ENCODE data around the gene WHAMM. TPM values are rescaled to one million over a fixed set of nuclear protein-coding genes. Genes with fewer than 3 reads are reported as not detected.
"Not testable (repeated sequence)": the region's sequence is repeated elsewhere in the genome, so short reads cannot be mapped to it uniquely, and the experiment has no call there.

Gene WHAMM
- total and polyA plus RNA-seq, 5 experiments from 2014 or later, result 3.7 to 40.0 (median 5.8) TPM

- H3K27me3 Mint-ChIP-seq, result peaks cover 0 to 6% (median 5%) of the 10 kb centered on the region in 5 donors
- POLR2A ChIA-PET, result interaction anchor here (0.6 to 4.1 kb wide), 5 partner anchors 61 to 268 kb away, joined by 3 to 23 read pairs (median 5); partner anchors contain the start of genes RAMAC and RPS17
- H3K36me3 Mint-ChIP-seq, result peaks cover 3 to 14% (median 7%) of the 10 kb centered on the region in 3 donors
- peaks cover 15 to 39% (median 31%) of the 10 kb centered on the region in 4 donors for H3K4me1 Mint-ChIP-seq
- H3K4me3 Mint-ChIP-seq, result peak overlapping the region in 3 of 10 donors; percentile 16 to 34 (median 25)
- no peaks in the 10 kb centered on the region for H3K9me3 Mint-ChIP-seq
- DNase-seq, result no peak
- peak overlapping the region in 5 of 10 donors; percentile 91 to 96 (median 95) for H3K27ac Mint-ChIP-seq
- ATAC-seq, result no peak
Measured at GRCh38 chr15:82807920-82808633, 1.4 kb upstream of the WHAMM start.

GRCh38 chr15:82808634-82809041 is 790 bp upstream of the WHAMM start:
- H3K4me1 Mint-ChIP-seq, result peaks cover 15 to 42% (median 32%) of the 10 kb centered on the region in 4 donors
- peaks cover 0 to 2% (median under 1%) of the 10 kb centered on the region in 5 donors for H3K27me3 Mint-ChIP-seq
- POLR2A ChIA-PET, result interaction anchor here (0.5 to 4.1 kb wide), 6 partner anchors 12 to 268 kb away, joined by 3 to 32 read pairs (median 13); partner anchors contain the start of genes RAMAC and RPS17
- DNase-seq, result no peak
- ATAC-seq, result no peak
- peak overlapping the region; percentile 86 to 96 (median 92) for H3K27ac Mint-ChIP-seq
- peak overlapping the region in 6 of 10 donors; percentile 77 to 94 (median 88) for H3K4me3 Mint-ChIP-seq
- no peaks in the 10 kb centered on the region for H3K9me3 Mint-ChIP-seq
- peaks cover 3 to 18% (median 7%) of the 10 kb centered on the region in 3 donors for H3K36me3 Mint-ChIP-seq

GRCh38 chr15:82810061-82810889 is 847 bp downstream of the WHAMM start:
- DNase-seq (peak in 9 of 10 donors; percentile 11 to 52 (median 37)), ATAC-seq (peak; percentile 11 to 31)
- no peaks in the 10 kb centered on the region for H3K9me3 Mint-ChIP-seq
- peaks cover 3 to 34% (median 13%) of the 10 kb centered on the region in 3 donors for H3K36me3 Mint-ChIP-seq
- H3K27me3 Mint-ChIP-seq, result no peaks in the 10 kb centered on the region
- peaks cover 15 to 53% (median 39%) of the 10 kb centered on the region in 4 donors for H3K4me1 Mint-ChIP-seq
- H3K27ac Mint-ChIP-seq, result peak overlapping the region; percentile 92 to 100 (median 96)
- peak overlapping the region; percentile 83 to 99 (median 94) for H3K4me3 Mint-ChIP-seq
- POLR2A ChIA-PET, result interaction anchor here (0.5 to 4.1 kb wide), 10 partner anchors 46 to 1923 kb away, joined by 3 to 35 read pairs (median 10); partner anchors contain the start of genes AP3B2, BTBD1, C15orf40 and RAMAC

GRCh38 chr15:82810890-82811426 is 1.5 kb downstream of the WHAMM start:
- peak in 1 of 2 donors; percentile 24 for ATAC-seq
- Mint-ChIP-seq H3K27me3 (no peaks in the 10 kb centered on the region), H3K4me3 (peak overlapping the region; percentile 83 to 99 (median 94)), H3K36me3 (peaks cover 3 to 41% (median 20%) of the 10 kb centered on the region in 3 donors), H3K4me1 (peaks cover 19 to 53% (median 46%) of the 10 kb centered on the region in 4 donors), H3K27ac (peak overlapping the region; percentile 92 to 100 (median 96)), H3K9me3 (no peaks in the 10 kb centered on the region)
- peak in 9 of 10 donors; percentile 15 to 81 (median 64) for DNase-seq
- POLR2A ChIA-PET, result interaction anchor here (1.3 to 4.1 kb wide), 7 partner anchors 61 to 271 kb away, joined by 3 to 35 read pairs (median 21); partner anchors contain the start of genes AP3B2, BTBD1, C15orf40 and RAMAC

- Mint-ChIP-seq H3K9me3 (no peaks in the 10 kb centered on the region), H3K4me1 (peaks cover 23 to 60% (median 55%) of the 10 kb centered on the region in 4 donors), H3K4me3 (peak overlapping the region in 7 of 10 donors; percentile 36 to 99 (median 84)), H3K27me3 (no peaks in the 10 kb centered on the region), H3K36me3 (peaks cover 10 to 60% (median 27%) of the 10 kb centered on the region in 3 donors), H3K27ac (peak overlapping the region; percentile 89 to 100 (median 96))
- no peak for ATAC-seq
- POLR2A ChIA-PET, result interaction anchor here (1.0 kb wide), 1 partner anchor 63 kb away, joined by 5 read pairs; no protein-coding TSS in a partner anchor
- peak in 1 of 10 donors; percentile 9 for DNase-seq
Measured at GRCh38 chr15:82812994-82813393, 3.6 kb downstream of the WHAMM start.

- no peak overlapping the region for H3K4me3 Mint-ChIP-seq
- H3K27ac Mint-ChIP-seq, result no peak overlapping the region
- DNase-seq (no peak), ATAC-seq (no peak)
- H3K27me3 Mint-ChIP-seq, result no peaks in the 10 kb centered on the region
- peaks cover 13 to 26% (median 22%) of the 10 kb centered on the region in 4 donors for H3K4me1 Mint-ChIP-seq
- peaks cover 12 to 88% (median 38%) of the 10 kb centered on the region in 3 donors for H3K36me3 Mint-ChIP-seq
- POLR2A ChIA-PET, result no interaction called here
- no peaks in the 10 kb centered on the region for H3K9me3 Mint-ChIP-seq
Measured at GRCh38 chr15:82820128-82820527, 10.7 kb downstream of the WHAMM start.

- H3K27me3 Mint-ChIP-seq, DNase-seq, H3K4me3 Mint-ChIP-seq, ATAC-seq, H3K9me3 Mint-ChIP-seq, POLR2A ChIA-PET: not testable (repeated sequence)
- Mint-ChIP-seq H3K27ac (peak overlapping the region in 3 of 10 donors; percentile 32 to 72 (median 33)), H3K36me3 (peaks cover 12 to 87% (median 34%) of the 10 kb centered on the region in 3 donors), H3K4me1 (peaks cover 8 to 16% (median 13%) of the 10 kb centered on the region in 4 donors)
Measured at GRCh38 chr15:82821396-82821795, 12.0 kb downstream of the WHAMM start.

- ATAC-seq, DNase-seq, H3K27me3 Mint-ChIP-seq, H3K9me3 Mint-ChIP-seq, H3K27ac Mint-ChIP-seq, H3K4me3 Mint-ChIP-seq: not testable (repeated sequence)
- POLR2A ChIA-PET, result interaction anchor here (0.6 kb wide), 1 partner anchor 77 kb away, joined by 3 read pairs; no protein-coding TSS in a partner anchor
- peaks cover 8 to 87% (median 34%) of the 10 kb centered on the region in 3 donors for H3K36me3 Mint-ChIP-seq
- peaks cover 7 to 12% (median 8%) of the 10 kb centered on the region in 4 donors for H3K4me1 Mint-ChIP-seq
Measured at GRCh38 chr15:82821851-82822250, 12.4 kb downstream of the WHAMM start.

- Mint-ChIP-seq H3K27me3 (no peaks in the 10 kb centered on the region), H3K36me3 (peaks cover 5 to 89% (median 34%) of the 10 kb centered on the region in 3 donors), H3K9me3 (no peaks in the 10 kb centered on the region), H3K4me1 (peaks cover 4 to 8% (median 5%) of the 10 kb centered on the region in 4 donors), H3K27ac (peak overlapping the region in 1 of 10 donors; percentile 25), H3K4me3 (no peak overlapping the region)
- DNase-seq, result no peak
- no peak for ATAC-seq
- POLR2A ChIA-PET, result no interaction called here
Measured at GRCh38 chr15:82823049-82823448, 13.6 kb downstream of the WHAMM start.

- POLR2A ChIA-PET, result no interaction called here
- DNase-seq, result no peak
- Mint-ChIP-seq H3K27me3 (no peaks in the 10 kb centered on the region), H3K9me3 (no peaks in the 10 kb centered on the region), H3K4me1 (peaks cover 6 to 19% (median 8%) of the 10 kb centered on the region in 4 donors), H3K36me3 (peaks cover 5 to 95% (median 37%) of the 10 kb centered on the region in 3 donors), H3K27ac (peak overlapping the region in 4 of 10 donors; percentile 16 to 68 (median 38)), H3K4me3 (no peak overlapping the region)
- peak in 1 of 2 donors; percentile 22 for ATAC-seq
Measured at GRCh38 chr15:82828075-82828474, 18.6 kb downstream of the WHAMM start.

- no peak for DNase-seq
- peak in 1 of 2 donors; percentile 13 for ATAC-seq
- H3K4me3 Mint-ChIP-seq, result no peak overlapping the region
- H3K4me1 Mint-ChIP-seq, result peaks cover 7 to 23% (median 8%) of the 10 kb centered on the region in 4 donors
- H3K27me3 Mint-ChIP-seq, result no peaks in the 10 kb centered on the region
- no peaks in the 10 kb centered on the region for H3K9me3 Mint-ChIP-seq
- H3K27ac Mint-ChIP-seq, result peak overlapping the region in 8 of 10 donors; percentile 43 to 68 (median 56)
- POLR2A ChIA-PET, result no interaction called here
- H3K36me3 Mint-ChIP-seq, result peaks cover 8 to 98% (median 47%) of the 10 kb centered on the region in 3 donors
Measured at GRCh38 chr15:82829234-82829633, 19.8 kb downstream of the WHAMM start.

Measured in naive thymus-derived CD8-positive, alpha-beta T cell (primary cell).